Karpas-422 (cell line): ENCODE measurements around the gene NPSR1. TPM values are rescaled to one million over a fixed set of nuclear protein-coding genes. Genes with fewer than 3 reads are reported as not detected.

Experiments
- DNase-seq: peaks from one replicate; pipeline ENCODE4 v3.0.0-alpha.2; 2015
- H2AFZ ChIP-seq: fragments of 200-600 bp; sonication (generic); 2 replicates; pipeline ENCODE4 v1.6.1; 2014; ENCODE audit warnings: antibody characterized with exemption, low read length, mixed read lengths
- H3K27ac ChIP-seq: fragments of 200-600 bp; sonication (generic); 2 replicates; pipeline ENCODE4 v1.5.1; 2014; ENCODE audit warnings: mild to moderate bottlenecking, low read length, moderate library complexity
- H3K27me3 ChIP-seq: fragments of 200-600 bp; sonication (generic); 2 replicates; pipeline ENCODE4 v1.6.1; 2014; ENCODE audit warnings: low read length, mixed read lengths
- H3K36me3 ChIP-seq: fragments of 200-600 bp; sonication (generic); 2 replicates; pipeline ENCODE4 v1.6.1; 2014; ENCODE audit warnings: low read length, mixed read lengths; ENCODE audit not compliant: insufficient read depth
- H3K4me1 ChIP-seq: fragments of 200-600 bp; sonication (generic); 2 replicates; pipeline ENCODE4 v1.6.1; 2014; ENCODE audit warnings: mild to moderate bottlenecking, low read length, mixed read lengths
- H3K4me2 ChIP-seq: fragments of 200-600 bp; sonication (generic); 2 replicates; pipeline ENCODE4 v1.6.1; 2014; ENCODE audit warnings: low read length, low read depth, mild to moderate bottlenecking; ENCODE audit not compliant: poor library complexity, severe bottlenecking
- H3K4me3 ChIP-seq: fragments of 200-600 bp; sonication (generic); 2 replicates; pipeline ENCODE4 v1.5.1; 2014; ENCODE audit warnings: mild to moderate bottlenecking, antibody characterized with exemption, low read length, mixed read lengths
- H3K79me2 ChIP-seq: fragments of 200-600 bp; sonication (generic); 2 replicates; pipeline ENCODE4 v1.6.1; 2014; ENCODE audit warnings: mild to moderate bottlenecking, low read length, mixed read lengths
- H3K9ac ChIP-seq: fragments of 200-600 bp; sonication (generic); 2 replicates; pipeline ENCODE4 v1.6.0; 2014; ENCODE audit warnings: low read length
- H3K9me2 ChIP-seq: fragments of 200-600 bp; sonication (generic), shearing (Covaris generic); replicated peaks from 2 replicates; pipeline ENCODE4 v1.6.0; 2014; ENCODE audit warnings: mild to moderate bottlenecking, low read length, moderate library complexity; ENCODE audit not compliant: insufficient read depth
- H3K9me3 ChIP-seq: fragments of 300-700, 200-600 bp; sonication (generic); 2 replicates; pipeline ENCODE4 v1.6.1; 2014; ENCODE audit warnings: low read length, mixed read lengths
- H4K20me1 ChIP-seq: fragments of 200-600 bp; sonication (generic); 2 replicates; pipeline ENCODE4 v1.6.1; 2014; ENCODE audit warnings: mild to moderate bottlenecking, antibody characterized with exemption, low read length, low read depth; ENCODE audit not compliant: insufficient read depth
- total RNA-seq: library from RNA; depleted of rRNA; stranded (reverse); fragments of >200 nt; shearing (Covaris generic); gene quantifications from 2 replicates; pipeline ENCODE4 v1.2.3, GENCODE V29; 2014; ENCODE audit warnings: low replicate concordance

NPSR1 gene
- total RNA-seq, 1 experiment from 2014 or later, result not detected

- Histone ChIP-seq H3K79me2 (no peaks in the 10 kb centered on the region), H3K9me3 (no peaks in the 10 kb centered on the region), H3K4me1 (no peaks in the 10 kb centered on the region), H3K27ac (no peak overlapping the region), H3K4me3 (no peak overlapping the region), H3K4me2 (no peak overlapping the region), H3K27me3 (no peaks in the 10 kb centered on the region), H3K9me2 (no peaks in the 10 kb centered on the region), H4K20me1 (no peaks in the 10 kb centered on the region), H3K36me3 (no peaks in the 10 kb centered on the region), H3K9ac (no peak overlapping the region), H2AFZ (no peak overlapping the region)
- DNase-seq, result no peak
Observed at GRCh38 chr7:34837801-34838201, 179.8 kb downstream of the NPSR1 start.

- H3K9ac ChIP-seq, result no peak overlapping the region
- H3K27ac ChIP-seq, result no peak overlapping the region
- no peaks in the 10 kb centered on the region for H3K9me3 ChIP-seq
- H3K4me3 ChIP-seq, result no peak overlapping the region
- no peaks in the 10 kb centered on the region for H3K4me1 ChIP-seq
- H3K36me3 ChIP-seq, result no peaks in the 10 kb centered on the region
- H2AFZ ChIP-seq, result no peak overlapping the region
- DNase-seq, result no peak
- no peaks in the 10 kb centered on the region for H4K20me1 ChIP-seq
- H3K79me2 ChIP-seq, result no peaks in the 10 kb centered on the region
- H3K27me3 ChIP-seq, result no peaks in the 10 kb centered on the region
- no peak overlapping the region for H3K4me2 ChIP-seq
- no peaks in the 10 kb centered on the region for H3K9me2 ChIP-seq
Observed at GRCh38 chr7:34838329-34838728, 180.3 kb downstream of the NPSR1 start.

DNA sequence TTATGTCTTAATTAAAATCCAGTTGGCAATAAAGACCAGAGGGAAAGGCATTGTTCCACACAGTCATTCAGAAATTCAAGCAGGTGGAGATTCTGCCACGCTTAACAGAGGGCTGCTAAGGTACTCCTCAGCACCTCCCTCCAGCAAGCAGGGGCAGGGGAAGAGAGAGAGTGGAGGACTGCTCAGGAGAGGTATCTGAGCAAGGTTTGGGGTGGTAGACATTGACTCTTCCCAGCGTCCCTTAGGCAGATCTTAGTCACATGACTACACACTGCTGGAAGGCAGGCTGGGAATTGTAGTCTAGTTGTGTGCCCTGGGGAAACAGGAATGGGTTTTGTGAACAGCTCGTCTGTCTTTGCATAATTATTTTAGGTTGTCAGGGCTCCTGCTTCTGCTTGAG is 181.6 kb downstream of the NPSR1 start:
- no peak for DNase-seq
- no peak overlapping the region for H2AFZ ChIP-seq
- no peaks in the 10 kb centered on the region for H3K27me3 ChIP-seq
- no peaks in the 10 kb centered on the region for H3K4me1 ChIP-seq
- H3K9me3 ChIP-seq, result no peaks in the 10 kb centered on the region
- H3K36me3 ChIP-seq, result no peaks in the 10 kb centered on the region
- no peaks in the 10 kb centered on the region for H3K79me2 ChIP-seq
- no peaks in the 10 kb centered on the region for H4K20me1 ChIP-seq
- no peak overlapping the region for H3K4me2 ChIP-seq
- H3K27ac ChIP-seq, result no peak overlapping the region
- H3K9ac ChIP-seq, result no peak overlapping the region
- H3K4me3 ChIP-seq, result no peak overlapping the region
- H3K9me2 ChIP-seq, result no peaks in the 10 kb centered on the region

DNA sequence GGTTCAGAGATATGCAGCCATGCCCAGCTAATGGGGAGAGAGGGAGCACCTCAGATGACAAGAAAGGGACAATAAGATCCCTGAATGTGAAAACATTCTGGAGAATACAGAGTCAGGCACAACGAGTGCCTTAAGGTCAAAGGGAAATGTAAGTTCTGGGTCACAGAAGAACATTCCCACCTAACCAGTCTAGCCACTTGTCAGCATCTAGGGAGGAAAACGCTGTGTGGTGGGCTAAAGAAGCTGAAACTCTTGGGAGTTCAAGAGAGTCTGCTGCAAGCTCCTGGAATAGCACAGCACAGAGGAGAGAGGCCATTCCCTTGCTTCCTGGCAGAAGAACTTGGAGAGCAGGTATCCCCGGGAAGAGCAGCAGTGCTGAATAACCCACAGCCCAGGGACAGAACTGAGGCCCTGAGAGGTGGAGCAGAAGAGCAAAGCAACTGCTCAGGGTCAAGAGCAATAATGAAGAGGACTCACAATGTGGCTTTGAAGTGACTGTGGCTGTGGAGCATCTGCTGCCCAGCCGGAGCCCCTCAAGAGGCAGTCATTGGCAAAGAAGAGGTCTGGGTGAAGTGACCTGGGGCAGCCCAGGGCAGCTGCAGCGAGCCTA is 182.3 kb downstream of the NPSR1 start:
- no peaks in the 10 kb centered on the region for H4K20me1 ChIP-seq
- no peak overlapping the region for H2AFZ ChIP-seq
- no peak for DNase-seq
- no peaks in the 10 kb centered on the region for H3K4me1 ChIP-seq
- no peak overlapping the region for H3K4me3 ChIP-seq
- no peaks in the 10 kb centered on the region for H3K36me3 ChIP-seq
- no peak overlapping the region for H3K9ac ChIP-seq
- H3K27ac ChIP-seq, result no peak overlapping the region
- no peak overlapping the region for H3K4me2 ChIP-seq
- no peaks in the 10 kb centered on the region for H3K79me2 ChIP-seq
- H3K9me3 ChIP-seq, result no peaks in the 10 kb centered on the region
- H3K9me2 ChIP-seq, result no peaks in the 10 kb centered on the region
- H3K27me3 ChIP-seq, result no peaks in the 10 kb centered on the region

- Histone ChIP-seq H3K9me3 (no peaks in the 10 kb centered on the region), H3K27ac (no peak overlapping the region), H3K27me3 (no peaks in the 10 kb centered on the region), H4K20me1 (no peaks in the 10 kb centered on the region), H3K4me2 (no peak overlapping the region), H3K4me3 (no peak overlapping the region), H3K9ac (no peak overlapping the region), H2AFZ (no peak overlapping the region), H3K9me2 (no peaks in the 10 kb centered on the region), H3K4me1 (no peaks in the 10 kb centered on the region), H3K36me3 (no peaks in the 10 kb centered on the region), H3K79me2 (no peaks in the 10 kb centered on the region)
- no peak for DNase-seq
Observed at GRCh38 chr7:34841326-34841725, 183.3 kb downstream of the NPSR1 start.

GRCh38 chr7:34842782-34843181 is 184.8 kb downstream of the NPSR1 start:
- no peaks in the 10 kb centered on the region for H4K20me1 ChIP-seq
- no peaks in the 10 kb centered on the region for H3K27me3 ChIP-seq
- no peaks in the 10 kb centered on the region for H3K79me2 ChIP-seq
- H3K36me3 ChIP-seq, result no peaks in the 10 kb centered on the region
- no peaks in the 10 kb centered on the region for H3K9me3 ChIP-seq
- H3K4me3 ChIP-seq, result no peak overlapping the region
- H3K4me2 ChIP-seq, result no peak overlapping the region
- no peak overlapping the region for H3K9ac ChIP-seq
- no peaks in the 10 kb centered on the region for H3K4me1 ChIP-seq
- H3K27ac ChIP-seq, result no peak overlapping the region
- H2AFZ ChIP-seq, result no peak overlapping the region
- no peaks in the 10 kb centered on the region for H3K9me2 ChIP-seq
- DNase-seq, result no peak

- no peaks in the 10 kb centered on the region for H3K27me3 ChIP-seq
- H3K9me2 ChIP-seq, result no peaks in the 10 kb centered on the region
- no peak overlapping the region for H3K9ac ChIP-seq
- no peak overlapping the region for H3K27ac ChIP-seq
- no peaks in the 10 kb centered on the region for H4K20me1 ChIP-seq
- no peaks in the 10 kb centered on the region for H3K9me3 ChIP-seq
- H2AFZ ChIP-seq, result no peak overlapping the region
- no peaks in the 10 kb centered on the region for H3K79me2 ChIP-seq
- H3K4me3 ChIP-seq, result no peak overlapping the region
- DNase-seq, result no peak
- no peaks in the 10 kb centered on the region for H3K4me1 ChIP-seq
- H3K4me2 ChIP-seq, result no peak overlapping the region
- no peaks in the 10 kb centered on the region for H3K36me3 ChIP-seq
Observed at GRCh38 chr7:34844406-34844805, 186.4 kb downstream of the NPSR1 start.

DNA sequence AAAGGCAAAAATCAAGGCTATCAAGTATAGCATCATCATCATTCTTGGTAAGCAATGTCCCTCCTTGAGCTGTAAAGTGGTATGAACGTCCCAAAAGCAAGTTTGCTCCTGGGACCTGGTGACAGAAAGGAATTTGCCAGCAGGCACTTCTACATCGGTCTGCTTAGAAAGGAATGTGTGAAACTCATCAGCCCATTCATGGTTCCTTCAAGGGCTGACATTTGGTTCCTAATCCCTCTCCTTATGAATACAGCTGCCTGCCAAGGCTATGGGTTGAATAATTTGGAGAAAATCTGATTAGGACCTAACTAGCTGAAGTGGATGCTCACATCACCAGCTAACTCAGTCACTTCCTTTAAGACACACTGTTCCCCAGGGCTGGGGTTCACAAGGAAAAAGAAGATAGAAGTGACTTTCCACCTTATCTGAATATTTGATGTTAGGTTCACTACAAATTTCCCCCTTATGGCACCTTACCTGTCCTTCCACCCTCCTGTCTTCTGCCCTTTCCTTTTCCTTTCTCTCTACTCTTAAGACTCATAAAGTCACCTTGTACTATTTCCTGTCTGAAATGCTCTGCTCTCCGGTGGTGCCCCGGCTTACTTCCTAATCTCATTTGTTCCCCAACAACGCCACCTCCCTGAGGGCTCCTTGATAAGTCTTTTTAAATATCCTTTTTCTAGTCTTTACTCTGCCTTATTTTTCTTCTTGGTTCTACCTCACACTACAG is 187.1 kb downstream of the NPSR1 start:
- no peaks in the 10 kb centered on the region for H3K27me3 ChIP-seq
- H3K27ac ChIP-seq, result no peak overlapping the region
- no peak overlapping the region for H3K4me3 ChIP-seq
- no peaks in the 10 kb centered on the region for H3K79me2 ChIP-seq
- H3K4me1 ChIP-seq, result no peaks in the 10 kb centered on the region
- H3K4me2 ChIP-seq, result no peak overlapping the region
- no peaks in the 10 kb centered on the region for H3K36me3 ChIP-seq
- no peaks in the 10 kb centered on the region for H3K9me3 ChIP-seq
- no peak overlapping the region for H3K9ac ChIP-seq
- no peaks in the 10 kb centered on the region for H3K9me2 ChIP-seq
- no peak overlapping the region for H2AFZ ChIP-seq
- H4K20me1 ChIP-seq, result no peaks in the 10 kb centered on the region
- no peak for DNase-seq
